H1 (cell line): ENCODE results near the gene NEURL1. TPM values are rescaled to one million over a fixed set of nuclear protein-coding genes. Genes with fewer than 3 reads are reported as not detected.

Source experiments
- CBX5 ChIP-seq: fragments of 300-800, 300-1000 bp; sonication (generic); IDR thresholded peaks from 2 replicates; pipeline ENCODE4 v1.7.1; 2016; ENCODE audit warnings: antibody characterized with exemption, low read length, low read depth
- SAP30 ChIP-seq: fragments of 300-600 bp; sonication (generic); IDR thresholded peaks from 2 replicates; pipeline ENCODE4 v1.7.1; 2012; ENCODE audit warnings: low read length, moderate library complexity, mild to moderate bottlenecking, inconsistent platforms; ENCODE audit not compliant: insufficient read depth, insufficient replicate concordance
- polyA plus RNA-seq, 7 experiments: library from polyadenylated mRNA; depleted of rRNA in 3 of 7; stranded (reverse) in 5 of 7; unstranded in 2 of 7; fragments of >200 nt in 5 of 7; fragments of 200-250 nt in 2 of 7; gene quantifications; 1 replicate in 5 of 7; 2 replicates in 1 of 7; 4 replicates in 1 of 7; pipeline versions ENCODE4 v1.2.1 to v1.2.3, GENCODE V29; 2011 to 2013; ENCODE audit warnings: missing spikeins in 2 of 7, mixed read lengths in 2 of 7
- total RNA-seq: library from RNA; stranded (reverse); fragmentation: NEBNext Ultra II Directional; extraction: Animal tissue kit (Norgen Biotek cat#: 25700); gene quantifications from 2 replicates; pipeline ENCODE4 v1.2.1, GENCODE V29; 2021
- TF ChIP-seq, protein P1 (sequence below): IDR thresholded peaks from 2 replicates; pipeline ENCODE4 v1.6.1; 2011; ENCODE audit warnings: low read depth, mild to moderate bottlenecking, low read length; ENCODE audit not compliant: insufficient read depth

Gene NEURL1
- total and polyA plus RNA-seq, 2 of the 8 experiments (the other 6 are each of a cell fraction or from before 2014, with no cell fraction given): 0.54 to 0.58 TPM

DNA sequence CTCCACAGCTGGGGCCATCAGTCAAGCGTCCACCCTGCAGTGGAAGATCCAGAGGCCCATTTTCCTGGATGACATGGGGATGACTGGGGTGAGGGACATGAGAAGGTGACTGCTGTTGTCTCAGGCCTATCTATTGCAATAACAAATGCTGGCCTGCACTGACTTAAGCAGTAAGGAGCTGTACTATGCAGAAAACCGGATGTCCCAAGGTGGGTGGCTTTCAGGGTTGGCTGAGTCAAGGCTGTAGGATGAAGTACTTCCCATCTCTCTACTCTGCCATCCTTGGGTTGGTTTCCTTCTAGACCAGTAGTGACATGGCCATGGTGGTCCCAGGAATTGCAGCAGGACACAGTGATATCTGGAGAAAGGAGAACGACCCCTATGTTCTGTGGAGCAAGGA is 48.1 kb downstream of the NEURL1 start (continued):
- TF ChIP-seq CBX5: no peak
- no peak for TF ChIP-seq SAP30
- TF ChIP-seq, protein P1, sequence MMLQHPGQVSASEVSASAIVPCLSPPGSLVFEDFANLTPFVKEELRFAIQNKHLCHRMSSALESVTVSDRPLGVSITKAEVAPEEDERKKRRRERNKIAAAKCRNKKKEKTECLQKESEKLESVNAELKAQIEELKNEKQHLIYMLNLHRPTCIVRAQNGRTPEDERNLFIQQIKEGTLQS: no peak
